Stimulated activated CD8-positive, alpha-beta memory T cell treated with anti-CD3 and anti-CD28 coated beads, Interleukin-12 subunit alpha, Interleukin-12 subunit beta, amount 100 ng/mL, for 4 hours (primary cell): Measurements from ENCODE around the gene PRRG2.

ENCODE experiments used
- DNase-seq: peaks from one replicate; pipeline ENCODE4 v3.0.0-alpha.2; 2020; ENCODE audit warnings: low read depth

PRRG2 gene

DNA sequence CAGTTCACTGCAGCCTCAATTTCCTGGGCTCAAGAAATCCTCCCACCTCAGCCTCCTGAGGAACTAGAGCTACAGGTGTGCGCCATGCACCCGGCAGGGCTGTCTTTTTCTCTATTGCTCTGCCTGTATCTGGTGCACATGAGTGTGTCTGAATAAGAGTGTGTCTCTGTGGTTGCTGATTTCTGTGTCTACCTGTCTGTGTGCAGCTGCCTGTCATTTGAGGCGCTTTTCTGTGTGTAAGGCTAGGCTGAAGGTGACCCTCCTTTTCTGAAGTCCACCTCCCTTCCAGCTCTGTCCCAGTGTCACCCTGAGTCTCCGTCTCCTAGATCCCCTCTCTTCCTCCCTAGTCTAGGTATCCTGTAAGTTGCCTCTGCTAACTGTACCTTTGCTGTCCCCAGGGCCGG, 8.4 kb downstream of the PRRG2 start:
- DNase-seq, result no peak

DNA sequence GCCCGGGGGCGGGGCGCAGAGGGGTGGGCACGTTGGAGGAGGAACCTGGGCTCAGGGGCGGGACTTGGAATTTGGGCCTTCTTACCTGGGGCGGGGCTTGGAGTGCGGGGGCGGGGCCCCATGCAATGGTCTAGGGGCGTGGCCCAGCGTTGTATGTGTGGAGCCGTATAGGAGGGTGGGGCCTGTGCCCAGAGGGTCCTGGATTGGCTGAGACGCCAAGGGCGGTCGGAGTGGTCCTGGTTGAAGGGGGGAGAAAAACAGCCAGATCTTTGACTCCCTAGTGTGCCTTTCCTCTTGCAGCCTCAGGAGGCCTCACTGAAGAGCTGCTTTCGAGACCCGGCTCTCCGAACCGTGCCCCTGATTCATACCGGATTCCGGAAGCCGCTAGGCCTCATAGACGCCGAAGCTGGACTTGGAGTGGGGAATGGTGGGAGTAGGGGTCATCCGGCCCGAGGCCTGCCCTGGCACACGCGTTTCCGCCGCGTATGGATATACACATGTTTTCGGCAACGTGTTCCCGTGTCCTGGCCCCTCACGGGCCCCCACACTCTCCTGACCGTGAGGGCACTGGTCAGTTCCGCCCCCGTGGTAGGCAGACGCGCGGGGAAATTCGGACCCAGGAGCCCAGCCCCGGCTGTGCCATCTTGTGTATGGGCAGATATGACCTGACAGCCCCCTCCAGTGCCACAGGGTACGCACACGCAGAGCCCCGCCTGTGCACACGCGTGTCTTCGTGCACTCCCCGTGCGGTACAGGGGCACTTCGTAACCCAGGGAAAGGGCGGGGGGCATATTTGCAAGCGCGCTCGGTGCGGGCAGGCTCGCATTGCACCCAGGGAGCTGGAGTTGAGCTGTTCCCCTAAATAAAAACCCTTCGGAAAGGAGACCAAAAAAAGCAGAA, 9.2 kb downstream of the PRRG2 start:
- DNase-seq, result peak; percentile 87

DNA sequence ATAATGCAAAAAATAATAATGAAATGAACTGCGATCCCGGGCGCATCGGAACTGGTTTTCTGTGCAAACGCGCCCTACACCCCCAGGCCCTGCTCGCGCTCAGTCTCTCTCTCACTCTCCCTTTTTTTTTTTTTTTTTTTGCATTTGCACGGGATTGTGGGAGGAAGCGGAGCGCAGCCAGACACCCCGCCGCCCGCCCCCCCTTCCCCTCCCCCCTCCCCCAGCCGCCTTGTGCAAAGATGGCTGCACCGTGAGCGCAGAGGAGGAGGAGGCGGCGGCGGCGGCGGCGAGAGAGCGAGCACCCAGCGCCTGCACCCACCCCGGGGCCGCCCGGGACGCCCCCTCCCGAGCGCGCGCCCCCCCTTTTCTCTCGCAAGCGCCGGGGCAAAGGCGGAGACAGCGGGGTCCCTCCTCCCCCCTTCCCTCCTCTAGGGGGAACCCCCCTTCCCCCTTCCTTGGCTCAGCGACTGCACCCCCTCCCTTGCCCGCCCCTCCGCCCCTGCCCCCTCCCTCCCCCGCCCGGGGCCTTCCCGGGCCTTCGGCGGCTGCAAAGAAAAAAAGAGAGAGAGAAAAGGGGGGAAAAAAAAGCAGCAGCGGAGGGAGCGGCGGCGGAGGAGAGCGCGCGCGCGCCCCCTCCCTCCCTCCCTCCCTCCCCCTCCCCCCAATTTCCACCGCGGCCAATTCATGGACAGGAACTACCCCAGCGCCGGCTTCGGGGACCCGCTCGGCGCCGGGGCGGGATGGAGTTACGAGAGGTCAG, 10.0 kb downstream of the PRRG2 start, which contains the start of gene PRR12:
Gene PRR12, plus strand, starts transcription at position 212 of the 760 bp plus-strand sequence. Its CDS starts 473 bp downstream, at position 685.
- DNase-seq, result peak; percentile 69

GRCh38 chr19:49591731-49592485, 10.8 kb downstream of the PRRG2 start:
- peak; percentile 35 for DNase-seq

DNA sequence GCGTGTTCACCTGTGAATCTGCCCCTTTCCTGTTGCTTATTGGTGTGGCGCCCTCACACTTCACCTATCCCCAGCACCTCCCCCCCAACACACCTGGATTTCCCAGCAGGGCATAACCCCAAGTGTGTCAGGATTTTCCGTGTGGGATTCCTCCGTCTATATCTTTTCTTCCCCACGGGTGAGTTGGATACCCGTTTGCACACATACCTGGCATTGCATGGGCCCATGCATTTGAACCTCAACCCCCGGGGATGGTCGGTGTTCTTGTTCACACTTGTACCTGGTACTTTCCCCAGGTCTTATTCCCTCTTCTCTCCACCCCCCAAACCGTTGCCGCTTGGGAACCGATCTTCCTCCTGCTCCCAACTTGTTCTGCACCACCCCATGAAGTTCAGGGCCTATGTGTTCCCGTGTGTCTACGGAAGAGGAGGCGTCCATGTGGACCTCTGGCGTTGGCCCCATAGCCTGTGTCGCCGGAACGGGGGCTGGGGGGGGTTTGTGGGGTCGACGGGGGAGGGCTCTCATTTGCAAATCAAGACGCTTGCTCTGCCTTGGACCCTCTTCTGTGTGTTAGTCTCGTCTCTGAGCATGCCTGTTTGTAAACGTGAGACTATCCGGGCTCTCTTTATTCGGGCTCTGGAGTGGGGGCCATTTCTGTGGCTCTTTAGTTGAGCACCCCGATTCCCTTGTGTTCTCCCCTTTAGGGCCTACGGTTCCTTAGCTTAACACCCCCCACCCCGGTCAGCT, 11.5 kb downstream of the PRRG2 start:
- no peak for DNase-seq

- peak; percentile 84 for DNase-seq
These were observed 12.4 kb downstream of the PRRG2 start for GRCh38 chr19:49593233-49594113.

DNA sequence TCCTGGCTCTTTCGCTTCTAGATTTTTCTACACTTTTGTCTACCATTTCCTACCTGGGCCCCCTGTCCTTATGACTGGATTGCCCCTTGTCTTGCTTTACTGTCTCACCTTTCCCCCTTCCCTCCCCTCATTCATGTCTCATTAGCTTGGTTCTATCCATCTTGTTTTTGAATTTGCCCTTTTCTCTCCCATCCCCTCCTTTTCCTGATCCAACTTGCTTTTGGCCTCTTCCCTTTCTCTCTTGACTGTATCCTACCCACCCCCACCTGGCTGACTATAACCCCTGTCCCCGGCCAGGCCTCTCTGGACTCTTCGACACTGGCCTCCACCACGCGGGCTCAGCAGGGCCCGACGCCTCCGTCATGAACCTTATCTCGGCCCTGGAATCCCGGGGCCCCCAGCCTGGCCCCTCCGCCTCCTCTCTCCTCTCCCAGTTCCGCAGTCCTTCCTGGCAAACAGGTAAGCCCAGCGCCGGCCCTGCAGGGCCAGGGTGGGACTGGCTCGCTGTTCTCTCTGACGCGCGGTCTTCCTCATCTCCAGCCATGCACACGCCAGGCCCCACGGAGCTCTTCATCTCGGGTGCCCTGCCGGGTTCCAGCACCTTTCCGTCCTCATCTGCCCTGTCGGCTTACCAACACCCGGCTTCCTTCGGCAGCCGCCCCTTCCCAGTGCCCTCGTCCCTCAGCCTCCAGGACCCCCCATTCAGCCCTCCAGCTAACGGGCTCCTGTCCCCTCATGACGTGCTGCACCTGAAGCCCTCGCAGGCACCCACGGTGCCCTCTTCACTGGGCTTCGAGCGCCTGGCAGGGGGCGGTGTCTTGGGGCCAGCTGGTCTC, 13.3 kb downstream of the PRRG2 start:
- no peak for DNase-seq

- no peak for DNase-seq
These were observed 14.1 kb downstream of the PRRG2 start for GRCh38 chr19:49594993-49595818.

DNA sequence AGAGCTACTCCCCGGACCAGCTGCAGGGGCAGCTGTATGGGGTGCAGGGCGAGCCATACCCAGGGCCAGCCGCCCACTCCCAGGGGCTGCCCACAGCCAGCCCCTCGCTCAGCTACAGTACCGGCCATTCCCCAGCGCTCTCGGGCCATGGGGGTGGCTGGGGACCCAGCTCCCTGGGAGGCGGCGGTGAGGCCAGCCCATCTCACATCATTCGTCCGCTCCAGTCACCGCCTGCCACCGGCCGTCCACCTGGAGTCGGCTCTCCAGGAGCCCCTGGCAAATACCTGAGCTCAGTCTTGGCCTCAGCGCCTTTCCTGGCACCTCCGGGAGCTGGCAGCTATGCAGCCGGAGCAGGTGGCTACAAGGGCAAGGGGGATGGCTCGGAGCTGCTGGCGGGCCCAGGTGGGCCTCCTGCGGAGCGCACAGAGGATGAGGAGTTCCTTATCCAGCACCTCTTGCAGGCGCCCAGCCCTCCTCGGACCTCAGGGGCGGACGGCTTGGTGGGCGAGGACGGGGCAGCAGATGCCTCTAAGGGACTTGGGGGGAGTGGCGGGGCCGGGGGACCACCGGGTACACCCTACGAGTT, 14.8 kb downstream of the PRRG2 start:
- DNase-seq, result no peak

DNA sequence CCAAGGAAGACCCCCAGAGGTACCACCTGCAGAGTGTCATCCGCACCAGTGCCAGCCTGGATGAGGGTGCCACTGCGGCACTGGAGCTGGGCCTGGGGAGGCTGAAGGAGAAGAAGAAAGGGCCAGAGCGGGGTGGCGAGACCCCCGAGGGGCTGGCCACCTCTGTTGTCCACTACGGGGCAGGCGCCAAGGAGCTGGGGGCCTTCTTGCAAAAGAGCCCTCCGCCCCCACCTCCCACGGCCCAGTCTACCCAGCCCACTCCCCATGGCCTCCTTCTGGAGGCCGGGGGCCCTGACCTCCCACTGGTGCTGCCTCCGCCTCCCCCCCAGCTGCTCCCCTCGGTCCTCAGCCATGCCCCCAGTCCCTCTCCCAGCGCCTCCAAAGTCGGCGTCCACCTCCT, 15.3 kb downstream of the PRRG2 start:
- DNase-seq, result no peak

DNA sequence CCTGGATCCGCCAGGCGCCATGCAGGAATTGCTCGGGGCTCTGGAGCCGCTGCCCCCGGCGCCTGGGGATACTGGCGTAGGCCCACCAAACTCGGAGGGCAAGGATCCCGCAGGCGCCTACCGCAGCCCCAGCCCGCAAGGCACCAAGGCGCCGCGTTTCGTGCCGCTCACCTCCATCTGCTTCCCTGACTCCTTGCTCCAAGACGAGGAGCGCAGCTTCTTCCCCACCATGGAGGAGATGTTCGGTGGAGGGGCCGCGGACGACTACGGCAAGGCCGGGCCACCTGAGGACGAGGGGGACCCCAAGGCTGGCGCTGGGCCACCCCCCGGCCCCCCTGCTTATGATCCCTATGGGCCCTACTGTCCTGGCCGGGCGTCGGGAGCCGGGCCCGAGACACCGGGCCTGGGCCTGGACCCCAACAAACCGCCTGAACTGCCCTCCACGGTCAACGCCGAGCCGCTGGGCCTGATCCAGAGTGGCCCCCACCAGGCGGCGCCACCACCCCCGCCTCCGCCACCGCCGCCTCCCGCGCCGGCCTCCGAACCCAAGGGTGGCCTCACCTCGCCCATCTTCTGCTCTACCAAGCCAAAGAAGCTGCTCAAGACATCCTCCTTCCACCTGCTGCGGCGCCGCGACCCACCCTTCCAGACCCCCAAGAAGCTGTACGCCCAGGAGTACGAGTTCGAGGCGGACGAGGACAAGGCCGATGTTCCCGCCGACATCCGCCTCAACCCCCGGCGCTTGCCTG, 16.0 kb downstream of the PRRG2 start:
- DNase-seq, result no peak

DNA sequence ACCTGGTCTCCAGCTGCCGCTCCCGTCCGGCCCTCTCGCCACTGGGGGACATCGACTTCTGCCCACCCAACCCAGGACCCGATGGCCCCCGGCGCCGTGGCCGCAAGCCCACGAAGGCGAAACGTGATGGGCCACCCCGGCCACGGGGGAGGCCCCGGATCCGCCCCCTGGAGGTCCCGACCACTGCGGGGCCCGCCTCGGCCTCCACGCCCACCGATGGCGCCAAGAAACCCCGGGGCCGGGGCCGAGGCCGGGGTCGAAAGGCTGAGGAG, 16.5 kb downstream of the PRRG2 start:
- no peak for DNase-seq

DNA sequence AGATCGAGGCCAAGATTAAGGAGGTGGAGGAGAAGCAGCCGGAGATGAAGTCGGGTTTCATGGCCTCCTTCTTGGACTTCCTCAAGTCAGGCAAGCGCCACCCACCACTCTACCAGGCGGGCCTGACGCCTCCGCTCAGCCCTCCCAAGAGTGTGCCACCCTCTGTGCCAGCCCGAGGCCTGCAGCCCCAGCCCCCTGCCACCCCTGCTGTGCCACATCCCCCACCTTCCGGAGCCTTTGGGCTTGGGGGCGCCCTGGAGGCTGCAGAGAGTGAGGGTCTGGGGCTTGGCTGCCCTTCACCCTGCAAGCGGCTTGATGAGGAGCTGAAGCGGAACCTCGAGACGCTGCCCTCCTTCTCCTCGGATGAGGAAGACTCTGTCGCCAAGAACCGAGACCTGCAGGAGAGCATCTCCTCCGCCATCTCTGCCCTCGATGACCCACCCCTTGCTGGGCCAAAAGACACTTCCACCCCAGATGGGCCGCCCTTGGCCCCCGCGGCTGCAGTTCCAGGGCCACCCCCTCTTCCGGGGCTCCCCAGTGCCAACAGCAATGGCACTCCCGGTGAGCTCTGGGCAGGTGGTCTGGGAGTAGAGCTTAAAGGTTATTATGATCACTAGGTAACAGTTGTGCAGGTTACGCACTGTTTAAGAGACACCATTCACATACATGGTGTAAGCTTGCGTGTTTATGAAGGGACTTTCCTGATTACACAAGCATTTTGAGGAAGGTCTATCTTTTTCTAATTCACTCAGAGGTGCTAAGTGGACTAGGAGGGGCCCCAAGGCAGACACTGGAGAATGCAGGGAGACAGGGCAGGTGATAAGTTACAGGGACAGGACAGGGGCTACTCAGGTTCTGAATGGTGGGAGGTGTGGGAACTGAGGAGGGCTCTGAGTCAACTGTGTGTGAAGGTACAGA, 18.5 kb downstream of the PRRG2 start:
- no peak for DNase-seq

GRCh38 chr19:49601482-49602038, 20.4 kb downstream of the PRRG2 start:
- no peak for DNase-seq

GRCh38 chr19:49602806-49603205, 21.7 kb downstream of the PRRG2 start:
- DNase-seq, result no peak

GRCh38 chr19:49605605-49606004, 24.5 kb downstream of the PRRG2 start:
- DNase-seq, result no peak
